ENCODE measurements around the gene MICOS13. TPM values are rescaled to one million over a fixed set of nuclear protein-coding genes. Genes with fewer than 3 reads are reported as not detected.
A peak's percentile ranks its signal among the peaks of the same experiment; 100 is the strongest.

MICOS13 gene, protein sequence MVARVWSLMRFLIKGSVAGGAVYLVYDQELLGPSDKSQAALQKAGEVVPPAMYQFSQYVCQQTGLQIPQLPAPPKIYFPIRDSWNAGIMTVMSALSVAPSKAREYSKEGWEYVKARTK
- 23.2 and 25.6 TPM in 2 replicates for total RNA-seq
- long read RNA-seq, partial matches to known transcripts = 1 of 5 reads
- long read RNA-seq, other reads (novel, unspliced or antisense) = 0 of 5 reads

DNA sequence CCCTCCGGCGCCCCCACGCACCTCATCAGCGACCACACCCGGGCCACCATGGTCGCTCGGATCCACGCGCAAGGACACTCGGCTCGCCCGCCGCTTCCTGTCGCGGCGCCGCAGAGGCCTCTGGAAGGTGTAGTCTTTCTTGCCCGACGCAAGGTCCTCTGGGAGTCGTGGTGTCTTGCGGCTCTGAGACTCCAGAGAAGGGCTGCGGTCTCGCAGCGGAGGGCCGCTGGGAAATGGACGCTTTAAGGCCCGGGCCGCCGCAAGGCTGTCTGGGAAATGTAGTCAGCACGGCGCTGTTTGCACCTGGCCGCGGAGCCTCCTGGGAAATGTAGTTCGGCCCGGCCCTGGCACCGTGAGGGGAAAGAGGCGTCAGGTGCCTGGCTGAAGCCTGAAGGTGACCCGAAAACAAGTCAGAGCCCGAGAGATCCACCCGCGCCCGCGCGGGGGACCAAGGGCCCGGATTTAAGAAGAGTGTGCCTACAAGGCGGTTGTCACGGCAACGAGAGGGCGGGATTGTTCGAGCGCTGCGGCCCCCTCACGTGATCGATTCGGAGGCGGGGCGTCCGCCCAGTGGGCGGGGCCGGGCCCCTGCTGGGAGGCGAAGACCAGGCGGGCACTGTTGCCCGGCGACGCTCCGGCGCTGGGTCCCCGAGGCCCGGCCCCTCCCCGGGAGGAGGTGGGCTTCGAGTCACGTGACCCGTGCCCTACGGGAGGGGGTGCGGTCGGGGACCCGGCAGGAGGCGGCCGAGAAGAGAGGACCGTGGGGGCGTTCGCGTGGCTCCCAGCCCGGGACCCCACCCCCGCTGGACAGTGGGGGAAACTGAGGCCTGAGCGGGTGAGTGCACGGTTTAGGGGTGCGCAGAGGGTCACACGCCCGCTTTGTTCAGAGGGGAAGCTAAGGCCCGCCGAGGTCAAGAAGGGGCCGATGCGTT is at the start of gene MICOS13, which contains the start of gene HSD11B1L:
TSS of gene MICOS13 (minus strand) at position 80 of the 932 bp plus-strand sequence. CDS start at position 50, 30 bp downstream.
TSS of gene HSD11B1L (plus strand) at position 591 of the 932 bp plus-strand sequence. CDS start 3,806 bp downstream, outside the sequence.
- TF ChIP-seq, protein P1, sequence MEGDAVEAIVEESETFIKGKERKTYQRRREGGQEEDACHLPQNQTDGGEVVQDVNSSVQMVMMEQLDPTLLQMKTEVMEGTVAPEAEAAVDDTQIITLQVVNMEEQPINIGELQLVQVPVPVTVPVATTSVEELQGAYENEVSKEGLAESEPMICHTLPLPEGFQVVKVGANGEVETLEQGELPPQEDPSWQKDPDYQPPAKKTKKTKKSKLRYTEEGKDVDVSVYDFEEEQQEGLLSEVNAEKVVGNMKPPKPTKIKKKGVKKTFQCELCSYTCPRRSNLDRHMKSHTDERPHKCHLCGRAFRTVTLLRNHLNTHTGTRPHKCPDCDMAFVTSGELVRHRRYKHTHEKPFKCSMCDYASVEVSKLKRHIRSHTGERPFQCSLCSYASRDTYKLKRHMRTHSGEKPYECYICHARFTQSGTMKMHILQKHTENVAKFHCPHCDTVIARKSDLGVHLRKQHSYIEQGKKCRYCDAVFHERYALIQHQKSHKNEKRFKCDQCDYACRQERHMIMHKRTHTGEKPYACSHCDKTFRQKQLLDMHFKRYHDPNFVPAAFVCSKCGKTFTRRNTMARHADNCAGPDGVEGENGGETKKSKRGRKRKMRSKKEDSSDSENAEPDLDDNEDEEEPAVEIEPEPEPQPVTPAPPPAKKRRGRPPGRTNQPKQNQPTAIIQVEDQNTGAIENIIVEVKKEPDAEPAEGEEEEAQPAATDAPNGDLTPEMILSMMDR (conservative IDR thresholded peaks at IDR 0.05) = no peak
- Mint-ChIP-seq H3K36me3 (ENCODE audit: low read depth) (peaks cover 4% of the 10 kb centered on the region), H3K4me1 (peaks cover 37% of the 10 kb centered on the region), H3K27ac (ENCODE audit: unreplicated experiment) (peak within 1 kb of the TSS; percentile 99), H3K4me3 (peak within 1 kb of the TSS; percentile 99), H3K9me3 (peaks cover 3% of the 10 kb centered on the region), H3K27me3 (ENCODE audit: low read depth) (peaks cover 6% of the 10 kb centered on the region)
- DNase-seq (ENCODE audit: low read depth, low spot score) = peak; percentile 98

GRCh38 chr19:5727453-5728050 is 47.2 kb upstream of the MICOS13 start:
- Mint-ChIP-seq H3K27me3 (ENCODE audit: low read depth) (peaks cover 15% of the 10 kb centered on the region), H3K9me3 (no peaks in the 10 kb centered on the region), H3K27ac (ENCODE audit: unreplicated experiment) (no peak overlapping the region), H3K4me1 (no peaks in the 10 kb centered on the region), H3K36me3 (ENCODE audit: low read depth) (no peaks in the 10 kb centered on the region), H3K4me3 (no peak overlapping the region)
- DNase-seq (ENCODE audit: low read depth, low spot score) = no peak
- TF ChIP-seq, protein P1 (conservative IDR thresholded peaks at IDR 0.05) = no peak

DNA sequence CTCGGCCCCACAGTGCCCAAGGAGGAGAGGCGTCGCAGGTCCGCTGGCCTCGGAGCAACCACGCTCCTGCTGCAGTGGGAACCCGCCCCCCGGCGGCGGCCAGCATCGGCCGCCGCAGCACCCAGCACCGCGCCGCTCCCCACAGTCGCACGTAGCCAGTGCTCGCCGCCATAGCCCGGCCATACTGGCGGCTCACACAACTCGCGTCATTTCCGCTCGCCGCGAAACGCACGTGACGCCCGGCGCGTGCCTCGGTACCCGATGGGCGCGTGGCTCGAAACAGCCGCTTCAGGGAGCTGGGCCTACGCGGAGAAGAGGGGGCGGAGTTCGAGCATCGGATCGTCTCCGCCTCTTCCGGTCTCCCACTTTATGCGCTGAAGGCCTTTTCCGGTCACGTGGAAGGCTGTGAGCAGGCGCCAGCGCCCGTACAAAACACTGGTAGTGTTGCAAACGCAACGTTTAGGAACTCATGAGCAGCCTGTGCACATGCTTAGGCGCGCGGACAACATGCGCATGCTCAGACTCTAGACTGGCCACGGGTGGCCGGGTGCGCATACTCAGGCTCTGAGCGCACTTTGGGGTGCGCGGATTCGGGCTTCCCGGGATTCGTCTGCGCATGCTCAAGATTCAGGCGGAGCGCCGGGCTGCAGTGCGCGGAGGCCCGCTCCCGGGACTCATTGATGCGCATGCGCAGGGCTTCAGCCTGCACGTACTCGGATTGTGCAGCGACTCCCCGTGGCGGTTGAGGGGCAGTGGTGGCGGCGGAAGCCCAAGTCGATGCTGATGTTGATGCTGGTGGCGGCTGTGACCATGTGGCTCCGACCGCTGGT is 39.9 kb upstream of the MICOS13 start, which contains the start of the genes CATSPERD and LONP1:
TSS of gene CATSPERD (plus strand) at position 677 of the 830 bp plus-strand sequence. CDS start at position 778, 101 bp downstream.
TSS of gene LONP1 (minus strand) at position 186 of the 830 bp plus-strand sequence. CDS start at position 172, 14 bp downstream.
- H3K4me3 Mint-ChIP-seq = peak within 1 kb of the TSS; percentile 98
- TF ChIP-seq, protein P1 (conservative IDR thresholded peaks at IDR 0.05) = peak; percentile 84
- peaks cover 13% of the 10 kb centered on the region for H3K4me1 Mint-ChIP-seq
- DNase-seq (ENCODE audit: low read depth, low spot score) = peak; percentile 99
- peak within 1 kb of the TSS; percentile 94 for H3K27ac Mint-ChIP-seq (ENCODE audit: unreplicated experiment)
- peaks cover 4% of the 10 kb centered on the region for H3K27me3 Mint-ChIP-seq (ENCODE audit: low read depth)
- H3K36me3 Mint-ChIP-seq (ENCODE audit: low read depth) = no peaks in the 10 kb centered on the region
- H3K9me3 Mint-ChIP-seq = no peaks in the 10 kb centered on the region

DNA sequence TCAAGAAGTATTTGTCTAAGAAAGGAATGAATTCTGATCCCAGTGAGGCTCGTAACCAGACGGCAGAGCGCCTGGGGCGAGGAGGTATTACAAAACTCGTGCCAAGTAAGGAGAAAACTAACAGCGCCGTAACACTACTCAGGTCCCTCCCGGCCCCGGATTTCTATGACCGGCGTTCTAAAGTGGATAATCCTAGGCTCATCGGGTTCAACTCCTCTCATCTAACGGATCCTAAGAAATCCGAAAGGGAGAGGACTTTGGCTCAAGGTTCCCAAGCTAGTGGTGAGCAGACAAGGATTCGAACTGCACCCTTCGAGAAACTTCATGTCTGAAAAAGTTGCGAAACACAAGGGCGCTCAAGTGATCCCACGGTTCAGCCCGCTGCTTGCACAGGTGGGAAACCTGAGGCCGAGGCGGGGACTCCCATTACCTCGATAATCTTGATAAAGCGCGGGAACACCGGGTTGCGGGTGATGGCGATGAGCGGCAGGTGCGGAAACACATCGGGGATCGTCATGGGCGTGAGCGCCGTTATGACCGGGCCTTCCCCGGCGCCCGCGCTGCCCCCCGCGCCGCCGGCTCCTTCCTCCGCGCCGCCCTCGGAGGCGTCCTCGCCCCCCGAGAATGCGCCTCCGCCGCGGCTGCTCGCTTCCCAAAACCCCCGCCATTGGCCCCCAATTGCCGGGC is 39.1 kb upstream of the MICOS13 start:
- H3K27me3 Mint-ChIP-seq (ENCODE audit: low read depth) = no peaks in the 10 kb centered on the region
- TF ChIP-seq, protein P1 (conservative IDR thresholded peaks at IDR 0.05) = no peak
- peak overlapping the region; percentile 98 for H3K4me3 Mint-ChIP-seq
- H3K36me3 Mint-ChIP-seq (ENCODE audit: low read depth) = no peaks in the 10 kb centered on the region
- H3K4me1 Mint-ChIP-seq = peaks cover 13% of the 10 kb centered on the region
- H3K27ac Mint-ChIP-seq (ENCODE audit: unreplicated experiment) = peak overlapping the region; percentile 90
- DNase-seq (ENCODE audit: low read depth, low spot score) = no peak
- no peaks in the 10 kb centered on the region for H3K9me3 Mint-ChIP-seq
